Gastrocnemius medialis (tissue), 4 donors: ENCODE measurements around the gene FIGNL1.

Experiments
- POLR2A ChIP-seq, 2 donors: fragments of 450-650 bp; IDR thresholded peaks; one replicate each; pipeline ENCODE4 v1.6.1; 2017; ENCODE audit warnings: antibody characterized with exemption in 2 of 2, mild to moderate bottlenecking in 2 of 2, moderate library complexity in 2 of 2
- TF ChIP-seq, protein P1 (sequence below), 5 experiments: fragments of 450-650 bp in 3 of 5; fragments of 200-600 bp in 2 of 5; sonication (generic) in 2 of 5; IDR thresholded peaks in 4 of 5; conservative IDR thresholded peaks in 1 of 5; 1 replicate in 4 of 5; 2 replicates in 1 of 5; pipeline ENCODE4 v1.5.1; 2016 to 2019; ENCODE audit warnings: antibody characterized with exemption in 5 of 5, mild to moderate bottlenecking in 3 of 5, moderate library complexity in 3 of 5

DNA sequence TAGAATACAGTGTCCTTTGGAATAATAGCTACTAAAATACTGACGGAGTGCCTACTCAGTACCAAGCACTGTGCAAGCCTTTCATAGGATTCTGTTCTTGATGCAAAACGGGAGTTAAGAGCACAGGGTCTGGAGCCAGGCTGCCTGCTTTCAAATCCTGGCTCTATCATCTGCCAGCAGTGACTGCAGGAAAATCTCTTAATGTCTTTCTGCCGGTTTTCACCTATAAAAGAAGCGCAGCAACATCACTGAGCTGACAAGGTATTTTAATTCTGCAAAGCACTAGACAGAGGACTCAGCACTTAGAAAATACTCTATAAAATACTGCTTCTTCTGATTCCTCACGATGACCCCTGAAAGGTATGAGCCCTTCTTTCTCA, 659 bp downstream of the FIGNL1 start:
- no peak for TF ChIP-seq POLR2A (IDR thresholded peaks at IDR 0.05)
- TF ChIP-seq, protein P1, sequence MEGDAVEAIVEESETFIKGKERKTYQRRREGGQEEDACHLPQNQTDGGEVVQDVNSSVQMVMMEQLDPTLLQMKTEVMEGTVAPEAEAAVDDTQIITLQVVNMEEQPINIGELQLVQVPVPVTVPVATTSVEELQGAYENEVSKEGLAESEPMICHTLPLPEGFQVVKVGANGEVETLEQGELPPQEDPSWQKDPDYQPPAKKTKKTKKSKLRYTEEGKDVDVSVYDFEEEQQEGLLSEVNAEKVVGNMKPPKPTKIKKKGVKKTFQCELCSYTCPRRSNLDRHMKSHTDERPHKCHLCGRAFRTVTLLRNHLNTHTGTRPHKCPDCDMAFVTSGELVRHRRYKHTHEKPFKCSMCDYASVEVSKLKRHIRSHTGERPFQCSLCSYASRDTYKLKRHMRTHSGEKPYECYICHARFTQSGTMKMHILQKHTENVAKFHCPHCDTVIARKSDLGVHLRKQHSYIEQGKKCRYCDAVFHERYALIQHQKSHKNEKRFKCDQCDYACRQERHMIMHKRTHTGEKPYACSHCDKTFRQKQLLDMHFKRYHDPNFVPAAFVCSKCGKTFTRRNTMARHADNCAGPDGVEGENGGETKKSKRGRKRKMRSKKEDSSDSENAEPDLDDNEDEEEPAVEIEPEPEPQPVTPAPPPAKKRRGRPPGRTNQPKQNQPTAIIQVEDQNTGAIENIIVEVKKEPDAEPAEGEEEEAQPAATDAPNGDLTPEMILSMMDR (IDR thresholded peaks at IDR 0.05 in 4 of 5, conservative IDR thresholded peaks at IDR 0.05 in 1 of 5): no peak
